HG03457 (cell line): ENCODE data around the gene FOXE1.

Source experiments
- ATAC-seq: cut with Tn5 transposase; IDR thresholded peaks from one replicate; pipeline ENCODE4 v1.9.1; 2021; ENCODE audit warnings: moderate number of reproducible peaks; ENCODE audit not compliant: unreplicated experiment

Gene FOXE1

DNA sequence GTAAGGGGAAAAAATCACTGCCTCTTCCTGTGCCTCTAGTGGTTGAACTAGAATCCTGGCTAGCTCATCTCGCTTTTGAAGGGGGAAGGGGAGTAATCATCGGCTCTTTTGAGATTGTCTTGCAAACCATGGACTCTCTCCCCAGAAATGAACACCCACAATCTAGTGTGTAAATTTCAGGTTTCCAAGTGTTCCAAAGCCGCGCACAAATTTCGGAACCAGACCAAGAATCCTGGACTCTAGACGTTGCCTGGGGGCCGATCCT lies 4.9 kb upstream of the FOXE1 start:
- ATAC-seq, result no peak

DNA sequence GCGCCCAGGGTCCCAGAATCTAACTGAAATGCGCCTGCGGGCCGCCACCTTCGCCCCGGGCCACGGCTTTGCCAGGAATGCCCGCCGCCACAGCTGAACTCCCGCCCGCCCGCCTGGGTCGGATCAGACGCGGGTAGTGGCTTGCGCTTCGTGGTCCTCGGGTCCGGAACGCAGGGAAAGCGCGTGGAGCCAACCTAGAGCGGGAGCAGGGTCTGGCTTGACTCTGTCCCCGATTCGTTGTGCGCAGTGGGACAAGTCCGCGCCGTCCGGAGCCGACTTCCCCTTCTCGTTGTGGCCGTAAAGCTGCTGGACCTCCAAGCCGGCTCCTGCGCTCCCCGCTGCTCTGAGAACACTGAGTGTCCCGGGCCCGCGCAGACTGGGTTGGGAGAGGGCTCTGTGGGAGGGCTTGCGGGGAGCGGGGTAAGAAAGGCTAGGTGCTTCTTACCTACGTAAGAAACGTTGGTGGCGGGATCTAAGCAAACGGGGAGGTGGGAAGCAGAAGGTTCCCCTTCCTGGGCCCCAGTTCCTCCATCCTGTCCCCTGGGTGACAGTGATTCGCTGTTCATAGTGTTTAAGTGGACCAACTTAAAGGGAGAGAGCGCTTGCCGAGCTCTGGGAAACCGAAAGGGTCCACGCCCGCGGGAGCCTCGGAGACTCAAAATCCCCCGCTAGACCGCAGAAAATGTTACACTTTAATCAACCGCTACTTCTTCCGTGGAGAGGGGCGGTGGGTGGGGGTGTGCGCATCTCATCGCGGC lies 4.4 kb upstream of the FOXE1 start:
- no peak for ATAC-seq

DNA sequence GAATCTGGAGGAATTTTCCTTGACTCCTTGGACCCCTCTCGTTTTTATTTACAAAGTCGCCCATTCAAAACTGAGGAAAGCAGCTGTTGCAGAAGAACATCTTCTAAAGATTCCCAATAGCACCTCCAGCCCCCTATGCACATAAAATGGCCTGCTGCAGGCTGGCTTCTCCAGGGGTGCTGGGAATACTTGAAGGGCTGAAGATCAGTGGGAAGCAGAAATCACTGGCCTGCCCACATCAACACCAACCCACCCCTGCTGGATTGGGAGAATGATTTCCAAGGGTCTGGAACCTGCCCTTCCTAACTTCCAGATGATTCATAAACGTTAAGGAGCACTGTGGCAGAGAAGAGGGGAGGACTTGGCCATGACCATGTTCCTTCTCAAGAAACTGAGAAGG lies 3.0 kb upstream of the FOXE1 start:
- no peak for ATAC-seq

DNA sequence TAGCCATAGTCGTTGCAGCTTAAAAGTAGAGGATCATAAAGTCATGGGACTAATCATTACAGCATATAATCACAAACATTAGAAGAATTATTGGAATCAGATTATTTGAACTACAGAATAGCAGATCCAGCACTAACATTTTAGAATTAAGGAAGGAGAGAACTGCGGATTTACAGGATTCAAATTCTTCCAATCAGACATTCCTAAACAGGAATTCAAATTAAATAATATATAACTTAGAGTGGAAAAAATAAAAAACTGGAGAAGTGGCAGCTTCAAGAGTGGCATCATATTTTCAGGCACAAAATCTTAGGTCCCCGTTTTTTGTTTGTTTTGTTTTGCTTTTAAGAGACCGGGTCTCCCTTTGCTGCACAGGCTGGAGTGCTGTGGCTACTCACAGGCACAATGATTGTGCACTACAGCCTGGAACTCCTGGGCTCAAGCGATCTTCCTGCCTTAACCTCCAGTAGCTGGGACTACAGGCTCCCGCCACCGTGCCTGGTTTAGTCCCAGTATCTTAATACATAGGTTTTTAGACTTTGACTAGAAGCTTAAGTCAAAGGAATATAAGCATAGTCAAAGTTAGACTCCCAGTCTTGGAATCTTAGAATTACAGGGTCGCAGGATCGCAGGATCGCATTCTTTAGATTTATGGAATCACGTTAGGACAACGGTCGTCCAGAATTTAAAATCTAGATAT lies 2.1 kb upstream of the FOXE1 start:
- ATAC-seq, result no peak

- ATAC-seq, result no peak
Measured at GRCh38 chr9:97851446-97851883, 1.6 kb upstream of the FOXE1 start.

- no peak for ATAC-seq
Measured at GRCh38 chr9:97852001-97852398, 1.0 kb upstream of the FOXE1 start.

DNA sequence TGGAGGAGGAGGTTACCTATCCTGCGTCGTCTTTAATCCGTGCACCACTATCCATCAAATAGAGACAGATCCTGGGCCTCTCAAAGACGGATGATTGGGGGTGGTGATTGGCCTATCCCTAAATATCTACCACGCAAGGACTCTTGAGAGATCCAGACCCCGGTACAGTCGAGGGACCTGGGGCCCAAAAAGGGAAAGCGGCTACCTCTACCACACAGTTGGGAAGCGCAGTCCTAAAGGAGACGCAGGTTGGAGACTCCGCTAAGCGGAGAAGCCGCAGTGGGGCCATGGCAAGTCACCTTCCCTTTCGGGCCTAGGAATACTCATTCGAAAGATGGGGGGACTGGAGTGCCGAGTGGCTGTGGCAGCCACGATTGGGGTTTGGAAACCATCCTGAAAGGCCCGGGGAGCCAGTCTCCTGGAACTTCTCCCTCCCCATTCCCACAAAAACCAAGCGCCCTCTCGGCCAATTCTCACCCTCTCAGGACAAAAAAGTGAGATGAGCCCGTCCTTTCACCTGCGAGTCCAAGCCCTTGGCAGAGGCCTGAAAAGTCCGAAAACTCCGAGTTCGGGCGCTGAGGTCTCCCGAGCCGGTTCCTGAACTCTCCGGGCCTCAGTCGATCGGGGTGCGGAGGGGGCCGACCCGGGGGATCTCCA lies 499 bp upstream of the FOXE1 start:
- no peak for ATAC-seq

DNA sequence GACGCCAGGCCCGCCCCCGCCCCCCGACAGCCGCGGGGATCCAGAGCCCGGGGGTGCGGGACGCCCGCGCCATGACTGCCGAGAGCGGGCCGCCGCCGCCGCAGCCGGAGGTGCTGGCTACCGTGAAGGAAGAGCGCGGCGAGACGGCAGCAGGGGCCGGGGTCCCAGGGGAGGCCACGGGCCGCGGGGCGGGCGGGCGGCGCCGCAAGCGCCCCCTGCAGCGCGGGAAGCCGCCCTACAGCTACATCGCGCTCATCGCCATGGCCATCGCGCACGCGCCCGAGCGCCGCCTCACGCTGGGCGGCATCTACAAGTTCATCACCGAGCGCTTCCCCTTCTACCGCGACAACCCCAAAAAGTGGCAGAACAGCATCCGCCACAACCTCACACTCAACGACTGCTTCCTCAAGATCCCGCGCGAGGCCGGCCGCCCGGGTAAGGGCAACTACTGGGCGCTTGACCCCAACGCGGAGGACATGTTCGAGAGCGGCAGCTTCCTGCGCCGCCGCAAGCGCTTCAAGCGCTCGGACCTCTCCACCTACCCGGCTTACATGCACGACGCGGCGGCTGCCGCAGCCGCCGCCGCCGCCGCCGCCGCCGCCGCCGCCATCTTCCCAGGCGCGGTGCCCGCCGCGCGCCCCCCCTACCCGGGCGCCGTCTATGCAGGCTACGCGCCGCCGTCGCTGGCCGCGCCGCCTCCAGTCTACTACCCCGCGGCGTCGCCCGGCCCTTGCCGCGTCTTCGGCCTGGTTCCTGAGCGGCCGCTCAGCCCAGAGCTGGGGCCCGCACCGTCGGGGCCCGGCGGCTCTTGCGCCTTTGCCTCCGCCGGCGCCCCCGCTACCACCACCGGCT lies 1.0 kb downstream of the FOXE1 start:
- ATAC-seq, result no peak

DNA sequence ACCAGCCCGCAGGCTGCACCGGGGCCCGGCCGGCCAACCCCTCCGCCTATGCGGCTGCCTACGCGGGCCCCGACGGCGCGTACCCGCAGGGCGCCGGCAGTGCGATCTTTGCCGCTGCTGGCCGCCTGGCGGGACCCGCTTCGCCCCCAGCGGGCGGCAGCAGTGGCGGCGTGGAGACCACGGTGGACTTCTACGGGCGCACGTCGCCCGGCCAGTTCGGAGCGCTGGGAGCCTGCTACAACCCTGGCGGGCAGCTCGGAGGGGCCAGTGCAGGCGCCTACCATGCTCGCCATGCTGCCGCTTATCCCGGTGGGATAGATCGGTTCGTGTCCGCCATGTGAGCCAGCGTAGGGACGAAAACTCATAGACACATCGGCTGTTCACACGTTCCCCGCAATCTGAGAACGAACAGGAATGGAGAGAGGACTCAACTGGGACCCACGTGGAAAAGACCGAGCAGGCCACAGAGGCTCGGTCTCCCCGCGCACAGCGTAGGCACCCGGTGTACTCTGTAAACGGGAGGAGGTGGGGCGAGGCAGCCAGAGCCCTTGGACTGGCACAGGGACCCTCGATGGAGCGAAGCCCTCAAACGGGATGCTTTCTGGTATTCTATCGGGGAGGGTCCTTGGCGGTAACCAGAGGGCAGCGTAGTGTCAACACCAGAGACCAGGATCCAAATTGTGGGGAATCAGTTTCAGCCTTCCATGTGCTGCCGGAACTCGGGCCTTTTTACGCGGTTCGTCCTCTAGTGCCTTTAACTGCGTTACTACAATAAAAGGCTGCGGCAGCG lies 1.9 kb downstream of the FOXE1 start:
- ATAC-seq, result no peak

GRCh38 chr9:97855486-97855875 lies 2.5 kb downstream of the FOXE1 start:
- no peak for ATAC-seq

DNA sequence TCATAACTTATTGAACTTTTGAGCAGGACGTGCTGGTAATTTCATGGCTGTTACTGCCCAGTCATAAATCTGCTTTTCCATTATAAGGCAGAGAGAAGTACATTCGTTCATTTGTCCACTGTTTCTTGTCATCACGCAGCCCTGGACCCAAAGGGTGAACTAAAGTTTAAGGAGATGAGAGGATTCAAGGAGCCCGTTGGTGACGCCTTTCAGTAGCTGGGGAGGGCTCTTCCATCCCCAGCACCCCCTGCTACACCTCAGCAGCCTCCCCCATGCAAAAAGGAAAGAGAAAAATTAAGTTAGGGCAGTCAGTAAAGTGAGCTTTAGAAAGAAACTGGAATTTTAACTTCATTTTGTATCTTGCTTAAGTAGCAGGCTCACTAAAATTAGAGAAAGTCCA lies 2.9 kb downstream of the FOXE1 start:
- no peak for ATAC-seq

DNA sequence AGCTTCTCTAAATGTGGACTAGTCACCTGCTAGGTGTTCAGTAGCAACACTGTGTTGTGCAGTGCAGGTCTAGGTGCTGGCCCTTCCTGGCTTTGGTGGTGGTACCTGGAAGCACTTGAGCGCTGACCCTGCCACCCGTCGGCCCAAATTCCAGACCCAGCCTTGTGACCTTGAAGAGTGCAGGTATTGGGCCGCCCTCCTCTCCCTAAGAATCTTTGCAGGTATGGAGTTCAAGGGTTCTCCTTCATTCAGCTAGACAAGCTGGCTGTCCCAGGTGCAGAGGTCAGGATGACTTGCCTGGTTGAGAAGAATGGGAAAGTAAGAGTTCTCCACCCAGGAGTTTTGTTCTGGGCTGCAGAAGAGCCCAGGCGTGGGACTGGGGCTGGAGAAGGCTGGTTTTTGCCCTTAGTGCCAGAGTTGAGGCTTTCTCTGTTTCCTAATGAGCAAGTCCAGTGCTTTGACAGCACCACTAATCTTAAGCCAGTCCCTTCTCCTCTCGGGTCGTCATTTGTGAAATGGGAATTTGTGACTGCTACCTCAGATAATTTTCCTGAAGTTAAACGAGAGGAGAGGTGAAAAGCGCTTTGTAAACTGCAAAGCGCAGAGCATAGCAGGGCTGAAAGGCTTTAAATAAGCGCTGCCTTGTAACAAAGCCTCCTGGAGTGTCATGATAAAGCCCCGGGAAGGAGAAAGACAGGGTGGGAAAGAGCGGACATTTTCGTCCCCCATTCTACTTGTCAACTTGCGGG lies 4.0 kb downstream of the FOXE1 start:
- no peak for ATAC-seq

DNA sequence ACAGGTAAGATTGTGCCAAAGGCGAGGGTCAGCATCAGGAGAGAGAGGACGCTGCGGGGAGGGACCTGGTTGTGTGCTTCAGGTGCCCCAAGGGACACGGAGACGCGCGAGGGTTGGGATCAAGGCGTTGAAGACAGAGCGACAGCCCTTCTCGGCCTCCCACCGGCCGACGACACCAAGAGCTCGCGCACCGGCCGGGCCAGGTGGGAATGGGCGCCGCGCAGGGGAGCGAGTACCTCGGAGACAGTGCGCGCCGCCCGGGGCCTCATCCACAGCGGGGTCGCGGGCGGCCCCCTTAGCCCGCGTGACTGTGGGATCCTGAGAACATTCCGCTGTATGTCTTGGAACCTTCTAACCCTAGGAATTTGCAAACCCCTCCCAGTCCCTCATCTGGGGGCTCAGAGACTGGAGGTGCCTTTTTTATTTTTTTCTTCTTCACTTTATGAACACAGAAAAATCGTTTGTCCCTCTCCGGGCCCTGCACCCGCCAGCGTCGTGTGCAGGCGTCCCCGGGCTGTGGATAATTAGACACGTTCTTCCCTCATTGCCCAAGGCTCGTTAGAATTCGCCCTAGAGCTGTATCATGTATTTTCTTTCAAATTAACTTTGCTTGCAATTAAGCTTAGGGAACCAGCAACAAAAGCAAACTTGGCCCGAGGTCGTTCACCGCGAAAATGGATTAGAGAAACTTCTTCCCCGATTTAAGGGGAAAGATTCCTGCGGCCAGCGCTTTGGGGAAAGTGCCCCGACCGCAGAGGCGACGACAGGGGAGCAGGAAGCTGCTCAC lies 4.8 kb downstream of the FOXE1 start:
- no peak for ATAC-seq

DNA sequence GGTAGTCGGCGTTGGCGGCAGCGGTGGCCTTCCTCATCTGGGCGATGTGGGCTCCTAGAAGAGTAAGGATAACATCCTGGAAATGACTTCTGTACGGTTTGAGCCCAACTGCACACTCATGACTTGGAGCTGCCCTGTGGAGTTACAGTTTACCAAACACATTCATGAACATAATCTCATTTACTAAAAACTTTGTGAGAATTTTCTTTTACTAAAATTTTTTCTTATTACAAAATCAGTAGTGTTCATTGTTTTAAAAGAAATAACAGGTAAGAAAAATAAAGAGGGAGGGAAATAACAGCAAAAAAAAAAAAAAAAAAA lies 5.3 kb downstream of the FOXE1 start:
- ATAC-seq, result no peak

DNA sequence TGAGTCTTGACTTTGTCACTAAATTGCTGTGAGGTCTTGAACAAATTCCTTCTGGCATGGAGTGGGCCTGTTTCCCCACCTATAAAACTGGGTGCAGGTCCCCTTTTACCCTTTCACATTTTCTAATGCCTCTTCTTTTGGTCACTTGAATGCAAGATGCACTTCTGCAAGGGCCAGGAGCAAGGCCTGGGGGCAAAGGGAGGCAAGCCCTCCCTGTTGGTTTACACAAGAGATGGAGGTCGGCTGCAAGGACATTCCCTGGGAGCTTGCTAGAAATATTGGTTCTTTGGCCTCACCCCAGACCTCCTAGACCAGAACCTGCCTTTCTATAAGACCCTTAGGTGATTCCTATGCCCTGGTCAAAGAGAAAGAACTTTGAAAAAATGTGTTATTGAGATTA lies 5.8 kb downstream of the FOXE1 start:
- no peak for ATAC-seq

DNA sequence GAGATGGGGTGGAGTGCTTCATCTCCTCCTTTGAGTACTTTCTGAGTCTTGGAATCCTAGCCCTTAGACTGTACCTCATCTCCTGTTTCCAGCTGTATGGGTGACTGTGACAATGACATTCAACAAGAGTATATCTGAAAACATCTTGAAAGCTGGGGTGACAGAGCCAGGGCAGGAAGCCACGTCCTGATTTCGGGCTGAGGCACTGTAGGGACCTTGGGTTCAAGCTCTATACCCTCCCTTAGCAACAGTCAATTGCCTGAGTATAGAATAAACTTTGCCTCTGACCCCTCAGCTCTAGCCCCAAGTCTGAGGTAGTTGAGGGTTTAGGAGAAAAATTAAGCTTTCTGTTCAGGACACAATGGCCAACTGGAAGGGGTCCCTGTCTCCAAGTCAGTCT lies 6.3 kb downstream of the FOXE1 start:
- ATAC-seq, result no peak

- no peak for ATAC-seq
Measured at GRCh38 chr9:97860451-97861147, 7.6 kb downstream of the FOXE1 start.

DNA sequence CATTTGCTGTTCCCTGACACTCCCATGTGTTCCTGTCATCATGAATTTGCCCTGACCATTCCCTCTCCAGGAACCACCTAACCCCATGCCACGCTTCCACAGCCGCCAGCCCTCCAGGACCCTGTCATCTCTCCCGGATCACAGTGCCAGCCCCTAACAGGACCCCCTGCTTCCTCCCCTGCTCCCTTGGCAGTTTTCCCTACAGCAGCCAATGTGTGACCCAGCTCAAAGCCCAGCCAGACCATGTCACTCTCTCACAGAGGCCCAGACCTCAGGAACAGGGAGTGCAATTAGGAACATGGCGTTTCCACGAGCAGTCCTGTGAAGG lies 8.1 kb downstream of the FOXE1 start:
- no peak for ATAC-seq

GRCh38 chr9:97863314-97863713 lies 10.3 kb downstream of the FOXE1 start:
- ATAC-seq, result no peak
